ENCODE data around the gene KLHL22. TPM values are rescaled to one million over a fixed set of nuclear protein-coding genes. Genes with fewer than 3 reads are reported as not detected.

Gene KLHL22
- total and polyA plus RNA-seq, 2 of the 4 experiments (the other 2 are of a cell fraction) = 27.1 to 30.1 TPM

Small RNAs within 50 kb of the gene (microRNA-seq; reads per million reads assigned to microRNA genes)
- not detected for gene RF00019 (ENCODE audit: insufficient read depth, insufficient read length)
- not detected for gene RN7SL812P (ENCODE audit: insufficient read depth, insufficient read length)
- gene RNU6-225P (ENCODE audit: insufficient read depth, insufficient read length) = not detected
- gene RNY1P9 (ENCODE audit: insufficient read depth, insufficient read length) = not detected

Small RNAs within 50 kb of the gene (small RNA-seq; reads per million reads assigned to genes)
- 0 reads per million in 5 experiments for gene RF00019
- gene RN7SL812P = 0 reads per million in 5 experiments
- gene RNU6-225P = 0 to 2.4 (median 0) reads per million in 5 experiments
- 0 to 0.15 (median 0) reads per million in 5 experiments for gene RNY1P9

Other genes starting within 250 kb of the KLHL22 start
- 0.18 and 0.28 TPM in 2 replicates for gene RTN4R, start 227.5 kb downstream of the KLHL22 start, total RNA-seq (2012; rRNA removed)
- gene RTN4R, start 227.5 kb downstream of the KLHL22 start, polyA plus RNA-seq (2012; rRNA removed) = 0.94 and 1.2 TPM in 2 replicates
- 65.4 and 68.6 TPM in 2 replicates for gene DGCR6L, start 175.7 kb downstream of the KLHL22 start, total RNA-seq (2012; rRNA removed)
- 80.4 and 95.2 TPM in 2 replicates for gene DGCR6L, start 175.7 kb downstream of the KLHL22 start, polyA plus RNA-seq (2012; rRNA removed)
- gene ZNF74, start 101.6 kb downstream of the KLHL22 start, total RNA-seq (2012; rRNA removed) = 6.9 and 7.5 TPM in 2 replicates
- gene ZNF74, start 101.6 kb downstream of the KLHL22 start, polyA plus RNA-seq (2012; rRNA removed) = 8.4 TPM in 2 replicates
- gene SCARF2, start 58.0 kb downstream of the KLHL22 start, total RNA-seq (2012; rRNA removed) = 3.4 and 4.2 TPM in 2 replicates
- gene SCARF2, start 58.0 kb downstream of the KLHL22 start, polyA plus RNA-seq (2012; rRNA removed) = 37.0 and 55.8 TPM in 2 replicates
- gene MED15, start 11.8 kb upstream of the KLHL22 start, total RNA-seq (2012; rRNA removed) = 19.0 and 22.8 TPM in 2 replicates
- gene MED15, start 11.8 kb upstream of the KLHL22 start, polyA plus RNA-seq (2012; rRNA removed) = 68.8 and 71.5 TPM in 2 replicates

Measured in IMR-90 (cell line).